H1 (cell line): ENCODE results near the gene ALAS1. TPM values are rescaled to one million over a fixed set of nuclear protein-coding genes. Genes with fewer than 3 reads are reported as not detected.

Experiments
- TBP ChIP-seq: IDR thresholded peaks from 2 replicates; pipeline ENCODE4 v1.6.1; 2011; ENCODE audit warnings: low read depth, low read length, improper control_type of control experiment
- polyA plus RNA-seq, 7 experiments: library from polyadenylated mRNA; depleted of rRNA in 3 of 7; stranded (reverse) in 5 of 7; unstranded in 2 of 7; fragments of >200 nt in 5 of 7; fragments of 200-250 nt in 2 of 7; gene quantifications; 1 replicate in 5 of 7; 2 replicates in 1 of 7; 4 replicates in 1 of 7; pipeline versions ENCODE4 v1.2.1 to v1.2.3, GENCODE V29; 2011 to 2013; ENCODE audit warnings: missing spikeins in 2 of 7, mixed read lengths in 2 of 7
- total RNA-seq: library from RNA; stranded (reverse); fragmentation: NEBNext Ultra II Directional; extraction: Animal tissue kit (Norgen Biotek cat#: 25700); gene quantifications from 2 replicates; pipeline ENCODE4 v1.2.1, GENCODE V29; 2021

ALAS1 gene
- total and polyA plus RNA-seq, 2 of the 8 experiments (the other 6 are each of a cell fraction or from before 2014, with no cell fraction given): 45.9 to 84.4 TPM

GRCh38 chr3:52202384-52203077 is 4.6 kb downstream of the ALAS1 start (continued):
- no peak for TF ChIP-seq TBP
